LNCaP clone FGC (cell line): ENCODE results near the gene INPP5K.
"Not testable (repeated sequence)": the region's sequence is repeated elsewhere in the genome, so short reads cannot be mapped to it uniquely, and the experiment has no call there.

Experiments used
- DNase-seq: peaks from one replicate; pipeline ENCODE4 v3.0.0-alpha.2; 2011; ENCODE audit warnings: low read depth
- H3K4me3 ChIP-seq: 2 replicates; pipeline ENCODE4 v1.5.1; 2011; ENCODE audit warnings: mild to moderate bottlenecking, low read depth, low read length, control low read depth
- TF ChIP-seq, protein P1 (sequence below): IDR thresholded peaks from 2 replicates; pipeline ENCODE4 v1.5.1; 2012; ENCODE audit warnings: mild to moderate bottlenecking; ENCODE audit not compliant: control insufficient read depth, insufficient read depth; ENCODE audit errors: extremely low read depth

The INPP5K gene

GRCh38 chr17:1529863-1530262 lies 13.5 kb upstream of the INPP5K start:
- DNase-seq = peak; percentile 74
- TF ChIP-seq, protein P1, sequence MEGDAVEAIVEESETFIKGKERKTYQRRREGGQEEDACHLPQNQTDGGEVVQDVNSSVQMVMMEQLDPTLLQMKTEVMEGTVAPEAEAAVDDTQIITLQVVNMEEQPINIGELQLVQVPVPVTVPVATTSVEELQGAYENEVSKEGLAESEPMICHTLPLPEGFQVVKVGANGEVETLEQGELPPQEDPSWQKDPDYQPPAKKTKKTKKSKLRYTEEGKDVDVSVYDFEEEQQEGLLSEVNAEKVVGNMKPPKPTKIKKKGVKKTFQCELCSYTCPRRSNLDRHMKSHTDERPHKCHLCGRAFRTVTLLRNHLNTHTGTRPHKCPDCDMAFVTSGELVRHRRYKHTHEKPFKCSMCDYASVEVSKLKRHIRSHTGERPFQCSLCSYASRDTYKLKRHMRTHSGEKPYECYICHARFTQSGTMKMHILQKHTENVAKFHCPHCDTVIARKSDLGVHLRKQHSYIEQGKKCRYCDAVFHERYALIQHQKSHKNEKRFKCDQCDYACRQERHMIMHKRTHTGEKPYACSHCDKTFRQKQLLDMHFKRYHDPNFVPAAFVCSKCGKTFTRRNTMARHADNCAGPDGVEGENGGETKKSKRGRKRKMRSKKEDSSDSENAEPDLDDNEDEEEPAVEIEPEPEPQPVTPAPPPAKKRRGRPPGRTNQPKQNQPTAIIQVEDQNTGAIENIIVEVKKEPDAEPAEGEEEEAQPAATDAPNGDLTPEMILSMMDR = no peak

GRCh38 chr17:1526876-1527275 lies 10.5 kb upstream of the INPP5K start:
- DNase-seq, H3K4me3 ChIP-seq: not testable (repeated sequence)

More at GRCh38 chr17:1529863-1530262, 13.5 kb upstream of the INPP5K start:
- H3K4me3 ChIP-seq = no peak overlapping the region

DNA sequence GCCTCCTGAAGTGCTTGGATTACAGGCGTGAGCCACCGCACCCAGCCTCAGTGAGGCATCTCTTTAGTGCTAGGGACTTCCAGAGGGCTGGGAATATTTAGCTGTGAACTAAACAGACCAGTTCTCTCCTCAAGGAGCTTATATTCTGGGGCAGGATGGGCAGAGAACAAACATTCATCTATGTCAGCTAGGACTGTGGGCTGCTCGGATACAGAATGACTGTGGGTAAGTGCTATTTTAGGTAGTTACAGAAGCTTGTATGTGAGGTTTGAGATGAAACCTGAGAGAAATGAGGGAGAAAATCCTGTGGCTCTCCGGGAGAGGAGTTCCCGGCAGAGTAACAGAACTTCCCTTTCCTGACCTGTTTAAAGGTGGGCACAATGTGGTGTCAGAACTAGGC lies 6.2 kb upstream of the INPP5K start:
- DNase-seq = no peak
- TF ChIP-seq, protein P1 = no peak
- no peak overlapping the region for H3K4me3 ChIP-seq

GRCh38 chr17:1521086-1521640 lies 4.8 kb upstream of the INPP5K start:
- TF ChIP-seq, protein P1 = no peak
- DNase-seq = no peak
- no peak overlapping the region for H3K4me3 ChIP-seq

- H3K4me3 ChIP-seq = no peak overlapping the region
- TF ChIP-seq, protein P1 = no peak
- DNase-seq = no peak
Measured at GRCh38 chr17:1519678-1520077, 3.3 kb upstream of the INPP5K start.

DNA sequence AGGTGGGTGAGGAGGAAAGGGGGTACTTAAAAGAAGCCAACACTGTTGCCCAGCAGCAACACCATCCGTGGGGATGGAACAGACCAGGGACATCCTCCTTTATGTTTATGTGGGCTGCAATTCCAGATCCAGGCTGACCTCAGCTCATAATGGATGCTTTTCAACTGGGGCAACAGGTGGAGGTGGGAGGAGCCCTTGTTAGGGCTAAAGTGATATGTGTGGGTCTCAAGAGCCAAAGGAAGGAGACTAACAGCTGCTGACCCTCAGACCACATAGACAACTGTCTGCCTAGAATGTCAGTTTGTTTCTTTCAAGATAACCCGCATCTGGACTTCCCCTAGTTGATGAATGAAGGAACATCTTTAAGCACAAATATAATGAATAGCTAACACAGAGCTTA lies 2.0 kb upstream of the INPP5K start:
- TF ChIP-seq, protein P1 = no peak
- DNase-seq = no peak
- no peak overlapping the region for H3K4me3 ChIP-seq

DNA sequence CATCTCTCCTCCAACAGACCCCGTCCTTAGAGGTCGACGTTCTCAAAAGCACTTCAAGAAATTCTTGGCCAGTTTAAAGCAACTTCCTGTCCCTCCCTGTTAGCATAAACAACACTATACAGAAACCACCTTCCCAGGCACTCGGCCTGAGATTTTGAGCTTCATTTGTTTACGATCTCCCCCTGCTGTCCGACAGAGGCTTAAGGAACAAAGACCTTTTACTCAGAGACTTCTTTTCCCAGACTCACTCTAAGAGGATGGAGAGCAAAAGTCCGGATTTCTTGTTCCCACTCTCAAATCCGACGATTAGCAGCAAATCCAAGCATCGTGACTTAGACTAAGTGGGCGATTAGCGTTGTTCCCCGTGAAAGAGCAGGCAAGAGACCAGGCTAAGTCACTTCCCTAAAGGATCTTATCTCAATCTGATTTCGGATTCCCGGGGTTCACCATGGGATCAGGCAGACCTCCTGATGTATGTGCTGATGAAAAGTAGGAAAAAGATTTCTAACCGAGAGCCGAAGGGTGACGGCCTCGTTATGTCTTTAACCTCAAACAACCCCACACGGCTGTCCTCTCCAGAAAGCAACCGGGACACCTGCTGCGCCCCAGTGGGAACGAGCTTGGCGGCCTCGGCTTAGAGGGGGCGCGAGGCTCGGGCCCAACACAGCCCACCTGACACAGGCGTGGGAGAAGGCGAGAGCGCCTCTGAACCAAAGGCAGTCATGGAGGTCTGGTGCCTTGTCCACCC lies 598 bp downstream of the INPP5K start:
- TF ChIP-seq, protein P1 = peak; percentile 55
- peak; percentile 74 for DNase-seq
- peak overlapping the region; percentile 83 for H3K4me3 ChIP-seq
